Neural progenitor cell (in vitro differentiated cells): ENCODE data around the gene AGBL2. TPM values are rescaled to one million over a fixed set of nuclear protein-coding genes. Genes with fewer than 3 reads are reported as not detected.
"Not testable (repeated sequence)": the region's sequence is repeated elsewhere in the genome, so short reads cannot be mapped to it uniquely, and the experiment has no call there.

Experiments
- DNase-seq: peaks from one replicate; pipeline ENCODE4 v3.0.0-alpha.2; 2016; ENCODE audit warnings: low spot score
- H2AFZ ChIP-seq: fragments of 200-600 bp; sonication (generic); replicated peaks from 2 replicates; pipeline ENCODE4 v1.6.1; 2016; ENCODE audit warnings: antibody characterized with exemption
- H3F3A ChIP-seq: fragments of 200-600 bp; sonication (generic); 2 replicates; pipeline ENCODE4 v1.6.1; 2016; ENCODE audit warnings: antibody characterized with exemption, low read depth
- H3K27ac ChIP-seq: fragments of 200-600 bp; sonication (generic); 2 replicates; pipeline ENCODE4 v1.5.1; 2016; ENCODE audit warnings: mild to moderate bottlenecking
- H3K27me3 ChIP-seq: fragments of 200-600 bp; sonication (generic); 2 replicates; pipeline ENCODE4 v1.6.1; 2016; ENCODE audit warnings: mild to moderate bottlenecking, moderate library complexity
- H3K36me3 ChIP-seq: fragments of 200-600 bp; sonication (generic); 2 replicates; pipeline ENCODE4 v1.5.1; 2016
- H3K4me1 ChIP-seq: fragments of 200-600 bp; sonication (generic); 2 replicates; pipeline ENCODE4 v1.6.1; 2016; ENCODE audit warnings: mixed run types
- H3K4me2 ChIP-seq: fragments of 200-600 bp; sonication (generic); 2 replicates; pipeline ENCODE4 v1.6.1; 2016
- H3K4me3 ChIP-seq: fragments of 200-600 bp; sonication (generic); 2 replicates; pipeline ENCODE4 v1.5.1; 2016
- H3K79me2 ChIP-seq: fragments of 200-600 bp; sonication (generic); 2 replicates; pipeline ENCODE4 v1.6.1; 2016; ENCODE audit warnings: low read depth
- H3K9ac ChIP-seq: fragments of 200-600 bp; sonication (generic); 2 replicates; pipeline ENCODE4 v1.6.1; 2016
- H3K9me3 ChIP-seq: fragments of 200-600 bp; sonication (generic); 2 replicates; pipeline ENCODE4 v1.5.1; 2016; ENCODE audit warnings: low read depth
- H4K20me1 ChIP-seq: fragments of 200-600 bp; sonication (generic); 2 replicates; pipeline ENCODE4 v1.6.1; 2016; ENCODE audit warnings: low read depth
- H3K27ac Mint-ChIP-seq: 3 replicates; pipeline ENCODE4 v1.8.0; 2021; ENCODE audit warnings: mixed read lengths
- H3K27me3 Mint-ChIP-seq: 2 replicates; pipeline ENCODE4 v1.8.0; 2022; ENCODE audit warnings: low read depth, mild to moderate bottlenecking, inconsistent platforms, moderate library complexity, mixed read lengths; ENCODE audit not compliant: insufficient read depth
- H3K36me3 Mint-ChIP-seq: 3 replicates; pipeline ENCODE4 v1.8.0; 2021; ENCODE audit warnings: mixed read lengths
- H3K4me1 Mint-ChIP-seq: 3 replicates; pipeline ENCODE4 v1.8.0; 2021; ENCODE audit warnings: mixed read lengths
- H3K4me3 Mint-ChIP-seq: 3 replicates; pipeline ENCODE4 v1.8.0; 2021; ENCODE audit warnings: mild to moderate bottlenecking, moderate library complexity, mixed read lengths
- H3K9me3 Mint-ChIP-seq: 3 replicates; pipeline ENCODE4 v1.8.0; 2020; ENCODE audit warnings: mixed read lengths
- CTCF ChIP-seq: fragments of 200-600 bp; sonication (generic); IDR thresholded peaks from 2 replicates; pipeline ENCODE4 v1.5.1; 2017; ENCODE audit warnings: antibody characterized with exemption, mild to moderate bottlenecking
- EZH2 ChIP-seq: fragments of 200-600 bp; sonication (generic); IDR thresholded peaks from 2 replicates; pipeline ENCODE4 v1.6.1; 2017; ENCODE audit warnings: antibody characterized with exemption, mild to moderate bottlenecking, moderate library complexity
- EZH2phosphoT487 ChIP-seq: fragments of 200-600 bp; sonication (generic); IDR thresholded peaks from 2 replicates; pipeline ENCODE4 v1.6.1; 2017; ENCODE audit warnings: antibody characterized with exemption
- total RNA-seq: library from RNA; depleted of rRNA; stranded (reverse); fragments of >200 nt; gene quantifications from 2 replicates; pipeline ENCODE4 v1.2.3, GENCODE V29; 2015; ENCODE audit warnings: low replicate concordance

AGBL2 gene
- total RNA-seq, 1 donor from 2014 or later, result 2.5 TPM

- TF ChIP-seq CTCF, result no peak
- TF ChIP-seq EZH2, result no peak
- TF ChIP-seq EZH2phosphoT487, result no peak
- Mint-ChIP-seq H3K9me3 (no peaks in the 10 kb centered on the region), H3K27ac (peak overlapping the region; percentile 84), H3K4me3 (peak overlapping the region; percentile 97), H3K36me3 (peaks cover 8% of the 10 kb centered on the region), H3K4me1 (peaks cover 21% of the 10 kb centered on the region), H3K27me3 (peaks cover 6% of the 10 kb centered on the region)
- H4K20me1 ChIP-seq, result peaks cover 14% of the 10 kb centered on the region
- peak overlapping the region; percentile 71 for H2AFZ ChIP-seq
- H3K9me3 ChIP-seq, result no peaks in the 10 kb centered on the region
- H3K36me3 ChIP-seq, result peaks cover 3% of the 10 kb centered on the region
- peak overlapping the region; percentile 69 for H3K4me3 ChIP-seq
- peaks cover 4% of the 10 kb centered on the region for H3K4me1 ChIP-seq
- H3F3A ChIP-seq, result peaks cover 12% of the 10 kb centered on the region
- peaks cover 31% of the 10 kb centered on the region for H3K79me2 ChIP-seq
- H3K9ac ChIP-seq, result peak overlapping the region; percentile 51
- H3K27ac ChIP-seq, result peak overlapping the region; percentile 42
- H3K4me2 ChIP-seq, result peak overlapping the region; percentile 80
- DNase-seq, result peak; percentile 24
- H3K27me3 ChIP-seq, result no peaks in the 10 kb centered on the region
These were observed 73.5 kb downstream of the AGBL2 start for GRCh38 chr11:47641600-47642098.

GRCh38 chr11:47640506-47640905 lies 74.7 kb downstream of the AGBL2 start:
- H3K4me3 ChIP-seq, result peak overlapping the region; percentile 69
- H3F3A ChIP-seq, result peaks cover 12% of the 10 kb centered on the region

GRCh38 chr11:47636331-47636730 lies 78.8 kb downstream of the AGBL2 start:
- peaks cover 28% of the 10 kb centered on the region for H3K36me3 Mint-ChIP-seq
- H3K4me3 ChIP-seq, H3K4me1 Mint-ChIP-seq, H3K4me2 ChIP-seq, H2AFZ ChIP-seq, H3K9ac ChIP-seq, H3K27ac ChIP-seq, DNase-seq, H3K27ac Mint-ChIP-seq, H3K27me3 ChIP-seq, H3K9me3 ChIP-seq, H3K27me3 Mint-ChIP-seq, H3K4me1 ChIP-seq, H3K4me3 Mint-ChIP-seq, H3K9me3 Mint-ChIP-seq, H3F3A ChIP-seq: not testable (repeated sequence)
- Histone ChIP-seq H4K20me1 (peaks cover 14% of the 10 kb centered on the region), H3K79me2 (peaks cover 23% of the 10 kb centered on the region), H3K36me3 (peaks cover 16% of the 10 kb centered on the region)

More at GRCh38 chr11:47640506-47640905, 74.7 kb downstream of the AGBL2 start:
- H3K36me3 ChIP-seq, H3K27me3 ChIP-seq, H3K27me3 Mint-ChIP-seq, H3K9ac ChIP-seq, H3K27ac Mint-ChIP-seq, H3K27ac ChIP-seq, H3K9me3 Mint-ChIP-seq, H3K9me3 ChIP-seq, DNase-seq, H2AFZ ChIP-seq, H3K4me1 ChIP-seq: not testable (repeated sequence)
- peak overlapping the region; percentile 97 for H3K4me3 Mint-ChIP-seq
- H4K20me1 ChIP-seq, result peaks cover 14% of the 10 kb centered on the region
- H3K4me2 ChIP-seq, result peak overlapping the region; percentile 80
- peaks cover 21% of the 10 kb centered on the region for H3K4me1 Mint-ChIP-seq
- H3K79me2 ChIP-seq, result peaks cover 31% of the 10 kb centered on the region
- peaks cover 12% of the 10 kb centered on the region for H3K36me3 Mint-ChIP-seq

- no peak for DNase-seq
- Histone ChIP-seq H2AFZ (no peak overlapping the region), H3K4me2 (no peak overlapping the region), H3K36me3 (peaks cover 27% of the 10 kb centered on the region), H4K20me1 (no peaks in the 10 kb centered on the region), H3K4me1 (no peaks in the 10 kb centered on the region), H3K79me2 (no peaks in the 10 kb centered on the region), H3F3A (no peaks in the 10 kb centered on the region), H3K9ac (no peak overlapping the region), H3K9me3 (no peaks in the 10 kb centered on the region), H3K27ac (no peak overlapping the region), H3K27me3 (no peaks in the 10 kb centered on the region), H3K4me3 (no peak overlapping the region)
- H3K4me1 Mint-ChIP-seq, result no peaks in the 10 kb centered on the region
- no peak overlapping the region for H3K4me3 Mint-ChIP-seq
- H3K9me3 Mint-ChIP-seq, result no peaks in the 10 kb centered on the region
- H3K36me3 Mint-ChIP-seq, result peaks cover 34% of the 10 kb centered on the region
- no peaks in the 10 kb centered on the region for H3K27me3 Mint-ChIP-seq
- no peak overlapping the region for H3K27ac Mint-ChIP-seq
- TF ChIP-seq EZH2phosphoT487, result no peak
- no peak for TF ChIP-seq CTCF
- no peak for TF ChIP-seq EZH2
These were observed 83.7 kb downstream of the AGBL2 start for GRCh38 chr11:47631473-47631872.
